Measurements from ENCODE around the gene TFPI2. TPM values are rescaled to one million over a fixed set of nuclear protein-coding genes. Genes with fewer than 3 reads are reported as not detected.

The TFPI2 gene
- total and polyA plus RNA-seq, 2 of the 4 experiments (the other 2 are of a cell fraction) = 48.9 to 99.0 TPM

- H3K4me3 ChIP-seq (ENCODE audit: insufficient read depth, low read depth, low read length) = no peak overlapping the region
- BruUV-seq (replicated peaks) = no TSS peak
- no peaks in the 10 kb centered on the region for H3K4me1 ChIP-seq (ENCODE audit: control insufficient read depth, insufficient read depth, low read length)
- H2AK5ac ChIP-seq (ENCODE audit: low read depth, low read length) = no peak overlapping the region
- H3K56ac ChIP-seq (ENCODE audit: extremely low read depth, insufficient read depth, low read length) = no peak overlapping the region
- no peaks in the 10 kb centered on the region; the same call in 1 of the 2 replicates for H3K36me3 ChIP-seq (ENCODE audit: control insufficient read depth, insufficient read depth, low read length)
- no peak overlapping the region for H2BK20ac ChIP-seq (ENCODE audit: low read depth, low read length)
- H3K4ac ChIP-seq (ENCODE audit: low read depth, low read length) = no peak overlapping the region
- H3K79me1 ChIP-seq (ENCODE audit: low read depth in 1 of 2, low read length in 2 of 2) = no peaks in the 10 kb centered on the region
- DNase-seq (no peak), ATAC-seq (ENCODE audit: low read depth) (no peak)
- H3K18ac ChIP-seq (ENCODE audit: low read depth, low read length) = no peak overlapping the region
- no peaks in the 10 kb centered on the region for H4K20me1 ChIP-seq (ENCODE audit: insufficient read depth, low read length)
- no peak for TF ChIP-seq FOS (IDR thresholded peaks at IDR 0.05; ENCODE audit: low read depth, low read length)
- TF ChIP-seq SMC3 (IDR thresholded peaks at IDR 0.05; ENCODE audit: low read depth, low read length) = no peak
- no peak for TF ChIP-seq CHD1 (IDR thresholded peaks at IDR 0.05; ENCODE audit: low read depth, low read length)
- no peak for TF ChIP-seq NFE2L2 (IDR thresholded peaks at IDR 0.05; ENCODE audit: low read depth, low read length)
- TF ChIP-seq RCOR1 (IDR thresholded peaks at IDR 0.05; ENCODE audit: insufficient replicate concordance, low read length) = no peak
- no peak for TF ChIP-seq USF2 (IDR thresholded peaks at IDR 0.05; ENCODE audit: low read depth, low read length)
- no peak for TF ChIP-seq CTCF (conservative IDR thresholded peaks at IDR 0.05; ENCODE audit: low read depth, low read length)
- 0 out of 4 replicates have a peak overlapping the region, but pooled peaks of 1 of the 2 experiments have one; percentile 25 for H4K8ac ChIP-seq (ENCODE audit: low read depth in 2 of 2, low read length in 2 of 2)
- no peak overlapping the region for H4K5ac ChIP-seq (ENCODE audit: low read depth, low read length)
- no peak overlapping the region for H3K23ac ChIP-seq (ENCODE audit: low read depth, low read length)
- peak overlapping the region; percentile 70; the same call in 1 of the 2 replicates for H3K4me2 ChIP-seq (ENCODE audit: low read depth, low read length)
- no peak overlapping the region for H3K27ac ChIP-seq (ENCODE audit: insufficient read depth, low read length)
- no CpG with 5 or more reads among the region's 3 CpGs for WGBS, 2 experiments (ENCODE audit: extremely low coverage in 2 of 2, insufficient read length in 1 of 2)
- H2BK5ac ChIP-seq (ENCODE audit: low read depth, low read length, poor library complexity, severe bottlenecking) = no peak overlapping the region
- H2AK9ac ChIP-seq (replicated peaks; ENCODE audit: low read depth, low read length, poor library complexity) = no peak overlapping the region
- H3K9ac ChIP-seq (ENCODE audit: low read depth, low read length) = no peak overlapping the region
- no peak overlapping the region for H2BK120ac ChIP-seq (ENCODE audit: low read depth, low read length)
- no peak overlapping the region for H2BK15ac ChIP-seq (ENCODE audit: low read depth, low read length)
- CTCF ChIA-PET = no interaction called here
- dilution Hi-C loops (cut with HindIII; ENCODE audit: low sequenced_read_pairs, unreplicated experiment) = no loop called here
- in situ Hi-C loops (cut with MboI; ENCODE audit: low sequenced_read_pairs) = no loop called here
- peaks cover 2% of the 10 kb centered on the region; the same call in 1 of the 2 replicates for H3K9me3 ChIP-seq (ENCODE audit: control insufficient read depth, insufficient read depth, low read length)
- H4K91ac ChIP-seq (ENCODE audit: insufficient read depth, low read depth, low read length) = no peak overlapping the region
- H3K9me1 ChIP-seq (ENCODE audit: insufficient read depth, low read length) = no peaks in the 10 kb centered on the region
- H2AFZ ChIP-seq (replicated peaks; ENCODE audit: low read length, poor library complexity) = peak overlapping the region; percentile 74
- no peaks in the 10 kb centered on the region for H3K27me3 ChIP-seq (ENCODE audit: control insufficient read depth, insufficient read depth, low read length)
- H3K14ac ChIP-seq (replicated peaks; ENCODE audit: low read depth, low read length) = no peak overlapping the region
- intact Hi-C loops (cut with micrococcal nuclease) = no loop called here
- POLR2A ChIA-PET (ENCODE audit: unreplicated experiment) = no interaction called here
Measured at GRCh38 chr7:93877742-93878141, 12.8 kb downstream of the TFPI2 start.
